Common myeloid progenitor, CD34-positive (primary cell): ENCODE measurements around the gene RAB3A.

Experiments
- CTCF ChIA-PET: fragments of 350-600 bp; sonication (Branson Sonifier 250); formaldehyde crosslinking; loops from one replicate; lab custom pipeline; 2021; ENCODE audit warnings: antibody characterized with exemption; lab: Charles Lee
- POLR2A ChIA-PET: fragments of 350-600 bp; sonication (Branson Sonifier 250); formaldehyde crosslinking; loops from one replicate; lab custom pipeline; 2021; ENCODE audit warnings: antibody characterized with exemption; lab: Charles Lee
- DNase-seq, 3 donors: peaks; one replicate each; pipeline versions ENCODE4 v3.0.0 to v3.0.0-alpha.2; 2013
- H3K27ac ChIP-seq, 2 experiments: 1 replicate in 1 of 2; 2 replicates in 1 of 2; pipeline ENCODE4 v1.7.0; 2013; ENCODE audit warnings: inconsistent platforms in 2 of 2, low read length in 2 of 2, mild to moderate bottlenecking in 2 of 2, low read depth in 1 of 2, moderate library complexity in 1 of 2; ENCODE audit not compliant: severe bottlenecking in 2 of 2, insufficient read depth in 1 of 2, poor library complexity in 1 of 2
- H3K27me3 ChIP-seq, 5 experiments: replicated peaks in 2 of 5; 1 replicate in 3 of 5; 2 replicates in 2 of 5; pipeline versions ENCODE4 v1.6.1 to v1.7.0; 2013; ENCODE audit warnings: low read length in 4 of 5, mild to moderate bottlenecking in 2 of 5, moderate library complexity in 2 of 5, inconsistent platforms in 1 of 5; ENCODE audit not compliant: insufficient read depth in 5 of 5, control insufficient read depth in 4 of 5
- H3K36me3 ChIP-seq, 4 experiments: 1 replicate in 2 of 4; 2 replicates in 2 of 4; pipeline versions ENCODE4 v1.6.1 to v1.7.0; 2013; ENCODE audit warnings: low read length in 3 of 4, control low read depth in 1 of 4, mild to moderate bottlenecking in 1 of 4; ENCODE audit not compliant: control insufficient read depth in 4 of 4, insufficient read depth in 4 of 4
- H3K4me1 ChIP-seq, 4 experiments: 1 replicate in 3 of 4; 2 replicates in 1 of 4; pipeline versions ENCODE4 v1.6.1 to v1.7.1; 2013; ENCODE audit warnings: low read length in 3 of 4, mild to moderate bottlenecking in 3 of 4, control low read depth in 1 of 4, inconsistent platforms in 1 of 4, moderate library complexity in 1 of 4; ENCODE audit not compliant: control insufficient read depth in 4 of 4, insufficient read depth in 4 of 4; ENCODE audit errors: control extremely low read depth in 1 of 4
- H3K4me3 ChIP-seq, 7 experiments: 1 replicate in 4 of 7; 2 replicates in 3 of 7; pipeline versions ENCODE4 v1.5.1 to v1.7.0; 2013; ENCODE audit warnings: mild to moderate bottlenecking in 7 of 7, low read length in 6 of 7, moderate library complexity in 6 of 7, inconsistent platforms in 2 of 7, low read depth in 2 of 7, control low read depth in 1 of 7; ENCODE audit not compliant: insufficient read depth in 4 of 7, control insufficient read depth in 1 of 7; ENCODE audit errors: extremely low read depth in 1 of 7
- H3K9me3 ChIP-seq, 5 experiments: 1 replicate in 4 of 5; 2 replicates in 1 of 5; pipeline versions ENCODE4 v1.6.1 to v1.7.1; 2013; ENCODE audit warnings: low read length in 4 of 5, mild to moderate bottlenecking in 2 of 5, inconsistent platforms in 1 of 5, low read depth in 1 of 5, moderate library complexity in 1 of 5; ENCODE audit not compliant: control insufficient read depth in 4 of 5, insufficient read depth in 2 of 5; ENCODE audit errors: control extremely low read depth in 1 of 5
- WGBS: methylation state at CpG from one replicate; pipeline ENCODE4 v1.1.5; 2013; ENCODE audit not compliant: insufficient coverage; 5-methylcytosine and 5-hydroxymethylcytosine counted together

RAB3A gene

GRCh38 chr19:18173054-18173571 is 30.7 kb downstream of the RAB3A start:
- H3K36me3 ChIP-seq: peaks cover 0 to 27% (median 10%) of the 10 kb centered on the region in 4 experiments
- H3K27ac ChIP-seq: peak overlapping the region in 1 of 2 experiments; percentile 54
- H3K4me3 ChIP-seq: peak overlapping the region in 5 of 7 experiments; percentile 64 to 91 (median 79)
- CTCF ChIA-PET: interaction anchor here (1.4 to 1.6 kb wide), 2 partner anchors 9 to 12 kb away, joined by 6 to 7 read pairs; no protein-coding TSS in a partner anchor
- peaks cover 0 to 3% (median 0%) of the 10 kb centered on the region in 5 experiments for H3K27me3 ChIP-seq
- WGBS: 16% methylated on average over 6 of the region's 18 CpGs
- no peaks in the 10 kb centered on the region for H3K9me3 ChIP-seq
- H3K4me1 ChIP-seq: peaks cover 0 to 45% (median 30%) of the 10 kb centered on the region in 4 experiments
- POLR2A ChIA-PET: no interaction called here
- peak in 2 of 3 donors; percentile 74 to 83 for DNase-seq

GRCh38 chr19:18172331-18173053 is 31.4 kb downstream of the RAB3A start:
- Histone ChIP-seq H3K4me3 (no peak overlapping the region), H3K4me1 (peaks cover 0 to 45% (median 30%) of the 10 kb centered on the region in 4 experiments), H3K27ac (peak overlapping the region in 1 of 2 experiments; percentile 54), H3K9me3 (no peaks in the 10 kb centered on the region), H3K36me3 (peaks cover 0 to 29% (median 13%) of the 10 kb centered on the region in 4 experiments), H3K27me3 (peaks cover 0 to 3% (median 0%) of the 10 kb centered on the region in 5 experiments)
- ChIA-PET CTCF (interaction anchor here (1.4 to 1.6 kb wide), 2 partner anchors 9 to 11 kb away, joined by 6 to 7 read pairs; no protein-coding TSS in a partner anchor), POLR2A (no interaction called here)
- 88% methylated on average over 6 of the region's 7 CpGs for WGBS
- DNase-seq: no peak

GRCh38 chr19:18171605-18172327 is 32.1 kb downstream of the RAB3A start:
- peaks cover 4 to 32% (median 18%) of the 10 kb centered on the region in 4 experiments for H3K36me3 ChIP-seq
- ChIA-PET POLR2A (no interaction called here), CTCF (interaction anchor here (0.8 to 1.6 kb wide), 4 partner anchors 8 to 59 kb away, joined by 3 to 7 read pairs (median 6); no protein-coding TSS in a partner anchor)
- H3K4me3 ChIP-seq: no peak overlapping the region
- H3K9me3 ChIP-seq: no peaks in the 10 kb centered on the region
- 95% methylated on average over 8 of the region's 8 CpGs for WGBS
- no peak overlapping the region for H3K27ac ChIP-seq
- DNase-seq: no peak
- H3K4me1 ChIP-seq: peaks cover 0 to 45% (median 30%) of the 10 kb centered on the region in 4 experiments
- peaks cover 0 to 3% (median 0%) of the 10 kb centered on the region in 5 experiments for H3K27me3 ChIP-seq

GRCh38 chr19:18170714-18171255 is 33.1 kb downstream of the RAB3A start:
- Histone ChIP-seq H3K9me3 (no peaks in the 10 kb centered on the region), H3K4me3 (no peak overlapping the region), H3K27me3 (peaks cover 0 to 3% (median 0%) of the 10 kb centered on the region in 5 experiments), H3K36me3 (peaks cover 5 to 40% (median 25%) of the 10 kb centered on the region in 4 experiments), H3K4me1 (peaks cover 0 to 43% (median 30%) of the 10 kb centered on the region in 4 experiments), H3K27ac (no peak overlapping the region)
- CTCF ChIA-PET: interaction anchor here (0.6 to 2.7 kb wide), 7 partner anchors 11 to 82 kb away, joined by 3 to 8 read pairs (median 4); partner anchors contain the start of gene MPV17L2
- POLR2A ChIA-PET: no interaction called here
- WGBS: 86% methylated on average over 5 of the region's 16 CpGs
- no peak for DNase-seq

GRCh38 chr19:18168673-18169381 is 35.0 kb downstream of the RAB3A start:
- DNase-seq: no peak
- H3K4me1 ChIP-seq: peaks cover 0 to 25% (median 19%) of the 10 kb centered on the region in 4 experiments
- H3K27ac ChIP-seq: no peak overlapping the region
- POLR2A ChIA-PET: interaction anchor here (1.0 kb wide), 1 partner anchor 145 kb away, joined by 3 read pairs; no protein-coding TSS in a partner anchor
- H3K36me3 ChIP-seq: peaks cover 5 to 51% (median 31%) of the 10 kb centered on the region in 4 experiments
- WGBS: 97% methylated on average over 60 of the region's 66 CpGs
- no peaks in the 10 kb centered on the region for H3K9me3 ChIP-seq
- CTCF ChIA-PET: interaction anchor here (0.8 to 2.7 kb wide), 13 partner anchors 8 to 158 kb away, joined by 3 to 16 read pairs (median 5); partner anchors contain the start of gene MPV17L2
- H3K27me3 ChIP-seq: no peaks in the 10 kb centered on the region
- no peak overlapping the region for H3K4me3 ChIP-seq
